Hepatocyte (in vitro differentiated cells): ENCODE data around the gene TMEFF2. TPM values are rescaled to one million over a fixed set of nuclear protein-coding genes. Genes with fewer than 3 reads are reported as not detected.

ENCODE experiments used
- DNase-seq: peaks from one replicate; pipeline ENCODE4 v3.0.0-alpha.2; 2016; ENCODE audit warnings: low spot score
- H2AFZ ChIP-seq: fragments of 200-600 bp; sonication (generic); 2 replicates; pipeline ENCODE4 v1.6.0; 2016; ENCODE audit warnings: antibody characterized with exemption, mild to moderate bottlenecking
- H3K27ac ChIP-seq: fragments of 200-600 bp; sonication (generic); 2 replicates; pipeline ENCODE4 v1.5.1; 2016; ENCODE audit warnings: mild to moderate bottlenecking
- H3K27me3 ChIP-seq: fragments of 200-600 bp; sonication (generic); 2 replicates; pipeline ENCODE4 v1.6.1; 2016
- H3K36me3 ChIP-seq: fragments of 200-600 bp; sonication (generic); replicated peaks from 2 replicates; pipeline ENCODE4 v1.5.1; 2016; ENCODE audit warnings: low read depth; ENCODE audit not compliant: insufficient read depth
- H3K4me1 ChIP-seq: fragments of 200-600 bp; sonication (generic); 2 replicates; pipeline ENCODE4 v1.5.1; 2016; ENCODE audit warnings: mild to moderate bottlenecking, moderate library complexity; ENCODE audit not compliant: insufficient read depth
- H3K4me2 ChIP-seq: fragments of 200-600 bp; sonication (generic); 2 replicates; pipeline ENCODE4 v1.6.0; 2016
- H3K4me3 ChIP-seq: fragments of 200-600 bp; sonication (generic); 2 replicates; pipeline ENCODE4 v1.5.1; 2016; ENCODE audit warnings: mild to moderate bottlenecking
- H3K79me2 ChIP-seq: fragments of 200-600 bp; sonication (generic); 2 replicates; pipeline ENCODE4 v1.6.0; 2017; ENCODE audit warnings: mild to moderate bottlenecking
- H3K9me2 ChIP-seq: fragments of 200-600 bp; sonication (generic); replicated peaks from 2 replicates; pipeline ENCODE4 v1.6.0; 2017; ENCODE audit warnings: mild to moderate bottlenecking; ENCODE audit not compliant: insufficient read depth
- H3K9me3 ChIP-seq: fragments of 200-600 bp; sonication (generic); 2 replicates; pipeline ENCODE4 v1.5.1; 2016; ENCODE audit warnings: low read depth, mild to moderate bottlenecking
- H4K20me1 ChIP-seq: fragments of 200-600 bp; sonication (generic); 2 replicates; pipeline ENCODE4 v1.6.0; 2016; ENCODE audit warnings: mild to moderate bottlenecking; ENCODE audit not compliant: insufficient read depth, poor library complexity, severe bottlenecking
- CTCF ChIP-seq: fragments of 200-600 bp; sonication (generic); IDR thresholded peaks from 2 replicates; pipeline ENCODE4 v1.5.1; 2016; ENCODE audit warnings: antibody characterized with exemption, mild to moderate bottlenecking; ENCODE audit not compliant: poor library complexity
- EZH2 ChIP-seq: fragments of 200-600 bp; sonication (generic); IDR thresholded peaks from 2 replicates; pipeline ENCODE4 v1.6.1; 2016; ENCODE audit warnings: antibody characterized with exemption, mild to moderate bottlenecking, borderline replicate concordance
- EZH2phosphoT487 ChIP-seq: fragments of 200-600 bp; sonication (generic); IDR thresholded peaks from one replicate; pipeline ENCODE4 v1.6.1; 2018; ENCODE audit warnings: antibody characterized with exemption, mild to moderate bottlenecking, low read depth, moderate library complexity; ENCODE audit not compliant: unreplicated experiment, severe bottlenecking
- WGBS: methylation state at CpG from one replicate; pipeline ENCODE4 v1.1.6; 2016; ENCODE audit warnings: low lambda C conversion rate; ENCODE audit errors: missing lambda C conversion rate; 5-methylcytosine and 5-hydroxymethylcytosine counted together
- polyA plus RNA-seq: library from polyadenylated mRNA; unstranded; fragments of >200 nt; fragmentation: Nextera tagmentation; extraction: Ambion mirVana; gene quantifications from 2 replicates; pipeline ENCODE4 v1.2.1, GENCODE V29; 2016
- total RNA-seq: library from RNA; depleted of rRNA; stranded (reverse); fragments of >200 nt; gene quantifications from 2 replicates; pipeline ENCODE4 v1.2.3, GENCODE V29; 2014

Gene TMEFF2
- total and polyA plus RNA-seq, 2 experiments from 2014 or later: 0.43 to 1.8 TPM

GRCh38 chr2:192000196-192000980 lies 194.3 kb downstream of the TMEFF2 start:
- DNase-seq: no peak
- Histone ChIP-seq H3K9me3 (no peaks in the 10 kb centered on the region), H3K4me3 (no peak overlapping the region), H4K20me1 (no peaks in the 10 kb centered on the region), H3K4me1 (no peaks in the 10 kb centered on the region), H3K27me3 (no peaks in the 10 kb centered on the region), H3K9me2 (no peaks in the 10 kb centered on the region), H3K4me2 (no peak overlapping the region), H3K79me2 (no peaks in the 10 kb centered on the region), H3K27ac (no peak overlapping the region), H2AFZ (no peak overlapping the region), H3K36me3 (no peaks in the 10 kb centered on the region)
- TF ChIP-seq EZH2 (no peak), EZH2phosphoT487 (no peak), CTCF (no peak)
- WGBS: 97% methylated on average over 1 of the region's 1 CpG

- H3K9me3 ChIP-seq: no peaks in the 10 kb centered on the region
- no peak overlapping the region for H3K27ac ChIP-seq
- 71% methylated on average over 4 of the region's 4 CpGs for WGBS
- no peaks in the 10 kb centered on the region for H3K9me2 ChIP-seq
- H4K20me1 ChIP-seq: no peaks in the 10 kb centered on the region
- no peaks in the 10 kb centered on the region for H3K36me3 ChIP-seq
- no peak for TF ChIP-seq CTCF
- no peak for TF ChIP-seq EZH2phosphoT487
- TF ChIP-seq EZH2: no peak
- no peak overlapping the region for H3K4me3 ChIP-seq
- H3K79me2 ChIP-seq: no peaks in the 10 kb centered on the region
- DNase-seq: no peak
- H3K4me1 ChIP-seq: no peaks in the 10 kb centered on the region
- H3K4me2 ChIP-seq: no peak overlapping the region
- no peak overlapping the region for H2AFZ ChIP-seq
- no peaks in the 10 kb centered on the region for H3K27me3 ChIP-seq
These were observed 195.5 kb downstream of the TMEFF2 start for GRCh38 chr2:191999101-191999841.

- no peak overlapping the region for H3K4me2 ChIP-seq
- WGBS: 68% methylated on average over 2 of the region's 2 CpGs
- no peaks in the 10 kb centered on the region for H3K4me1 ChIP-seq
- H3K4me3 ChIP-seq: no peak overlapping the region
- no peak overlapping the region for H2AFZ ChIP-seq
- DNase-seq: no peak
- H3K27me3 ChIP-seq: no peaks in the 10 kb centered on the region
- no peaks in the 10 kb centered on the region for H3K9me3 ChIP-seq
- no peak for TF ChIP-seq CTCF
- no peak for TF ChIP-seq EZH2phosphoT487
- no peak overlapping the region for H3K27ac ChIP-seq
- no peaks in the 10 kb centered on the region for H3K79me2 ChIP-seq
- H4K20me1 ChIP-seq: no peaks in the 10 kb centered on the region
- H3K36me3 ChIP-seq: no peaks in the 10 kb centered on the region
- no peaks in the 10 kb centered on the region for H3K9me2 ChIP-seq
These were observed 199.4 kb downstream of the TMEFF2 start for GRCh38 chr2:191995285-191995684.
